A673 (cell line): Measurements from ENCODE around the gene PLB1. TPM values are rescaled to one million over a fixed set of nuclear protein-coding genes. Genes with fewer than 3 reads are reported as not detected.

ENCODE experiments used
- BruUV-seq: library from RNA; stranded (reverse); fragments of 400-500 nt; replicated peaks from 2 replicates; lab custom pipeline; 2021; lab: Mats Ljungman, UMichigan
- CTCF ChIA-PET: fragments of 300-600 bp; sonication (Branson Sonifier 250); formaldehyde crosslinking; loops from one replicate; lab custom pipeline; 2022; ENCODE audit warnings: antibody characterized with exemption; lab: Charles Lee
- POLR2A ChIA-PET: fragments of 300-600 bp; sonication (Branson Sonifier 250); formaldehyde crosslinking; loops from one replicate; lab custom pipeline; 2022; ENCODE audit warnings: antibody characterized with exemption; ENCODE audit not compliant: low non-redundant PET; lab: Charles Lee
- DNase-seq: peaks from one replicate; pipeline ENCODE4 v3.0.0-alpha.2; 2015; ENCODE audit warnings: low spot score
- H3K27ac ChIP-seq: fragments of 200-600 bp; sonication (generic); 2 replicates; pipeline ENCODE4 v1.5.1; 2016; ENCODE audit warnings: mixed run types, low read depth, mild to moderate bottlenecking, mixed read lengths, antibody characterized with exemption, low read length; ENCODE audit not compliant: poor library complexity, severe bottlenecking
- H3K27me3 ChIP-seq: fragments of 200-600 bp; sonication (generic); replicated peaks from 2 replicates; pipeline ENCODE4 v1.6.1; 2017; ENCODE audit warnings: mixed run types, low read depth, mild to moderate bottlenecking, mixed read lengths, antibody characterized with exemption, low read length; ENCODE audit not compliant: insufficient read depth, poor library complexity
- H3K36me3 ChIP-seq: fragments of 200-600 bp; sonication (generic); 2 replicates; pipeline ENCODE4 v1.6.1; 2016; ENCODE audit warnings: mixed run types, mild to moderate bottlenecking, mixed read lengths, antibody characterized with exemption, low read length; ENCODE audit not compliant: insufficient read depth, poor library complexity, severe bottlenecking
- H3K4me1 ChIP-seq: fragments of 200-600 bp; sonication (generic); 2 replicates; pipeline ENCODE4 v1.6.1; 2017; ENCODE audit warnings: mixed run types, mild to moderate bottlenecking, mixed read lengths, antibody characterized with exemption, low read length; ENCODE audit not compliant: insufficient read depth, poor library complexity, severe bottlenecking
- H3K4me3 ChIP-seq: fragments of 200-600 bp; sonication (generic); 2 replicates; pipeline ENCODE4 v1.5.1; 2016; ENCODE audit warnings: low read depth, mixed run types, mild to moderate bottlenecking, mixed read lengths, low read length; ENCODE audit not compliant: poor library complexity, severe bottlenecking
- H3K9me3 ChIP-seq: fragments of 200-600 bp; sonication (generic); 2 replicates; pipeline ENCODE4 v1.6.1; 2016; ENCODE audit warnings: mixed run types, low read depth, mild to moderate bottlenecking, mixed read lengths, antibody characterized with exemption, low read length; ENCODE audit not compliant: poor library complexity, severe bottlenecking
- EZH2 ChIP-seq: fragments of 200-600 bp; sonication (generic); IDR thresholded peaks from 2 replicates; pipeline ENCODE4 v1.6.1; 2017; ENCODE audit warnings: borderline replicate concordance, low read depth, mild to moderate bottlenecking, mixed read lengths, antibody characterized with exemption, low read length; ENCODE audit not compliant: poor library complexity, severe bottlenecking
- intact Hi-C: fragments of 100-400 bp; cut with micrococcal nuclease; formaldehyde crosslinking; loops from one replicate; pipeline ENCODE4 v1.10.0; 2022; ENCODE audit not compliant: unreplicated experiment
- total RNA-seq: library from RNA; stranded (reverse); gene quantifications from 2 replicates; pipeline ENCODE4 v1.2.3, GENCODE V29; 2021
- TF ChIP-seq, protein P1 (sequence below): fragments of 300-800, 200-600 bp; sonication (generic); conservative IDR thresholded peaks from 2 replicates; pipeline ENCODE4 v1.5.1; 2017; ENCODE audit warnings: low read depth, mild to moderate bottlenecking, antibody characterized with exemption, low read length, moderate library complexity, mixed read lengths

The PLB1 gene
- total RNA-seq, 1 experiment from 2014 or later, result 0.39 TPM

GRCh38 chr2:28511871-28512606 is 16.2 kb downstream of the PLB1 start:
- POLR2A ChIA-PET, result no interaction called here
- intact Hi-C loops, result no loop called here
- peaks cover 34% of the 10 kb centered on the region for H3K27me3 ChIP-seq
- H3K27ac ChIP-seq, result no peak overlapping the region
- no peak for TF ChIP-seq EZH2
- TF ChIP-seq, protein P1, sequence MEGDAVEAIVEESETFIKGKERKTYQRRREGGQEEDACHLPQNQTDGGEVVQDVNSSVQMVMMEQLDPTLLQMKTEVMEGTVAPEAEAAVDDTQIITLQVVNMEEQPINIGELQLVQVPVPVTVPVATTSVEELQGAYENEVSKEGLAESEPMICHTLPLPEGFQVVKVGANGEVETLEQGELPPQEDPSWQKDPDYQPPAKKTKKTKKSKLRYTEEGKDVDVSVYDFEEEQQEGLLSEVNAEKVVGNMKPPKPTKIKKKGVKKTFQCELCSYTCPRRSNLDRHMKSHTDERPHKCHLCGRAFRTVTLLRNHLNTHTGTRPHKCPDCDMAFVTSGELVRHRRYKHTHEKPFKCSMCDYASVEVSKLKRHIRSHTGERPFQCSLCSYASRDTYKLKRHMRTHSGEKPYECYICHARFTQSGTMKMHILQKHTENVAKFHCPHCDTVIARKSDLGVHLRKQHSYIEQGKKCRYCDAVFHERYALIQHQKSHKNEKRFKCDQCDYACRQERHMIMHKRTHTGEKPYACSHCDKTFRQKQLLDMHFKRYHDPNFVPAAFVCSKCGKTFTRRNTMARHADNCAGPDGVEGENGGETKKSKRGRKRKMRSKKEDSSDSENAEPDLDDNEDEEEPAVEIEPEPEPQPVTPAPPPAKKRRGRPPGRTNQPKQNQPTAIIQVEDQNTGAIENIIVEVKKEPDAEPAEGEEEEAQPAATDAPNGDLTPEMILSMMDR, result no peak
- no peaks in the 10 kb centered on the region for H3K36me3 ChIP-seq
- no peak overlapping the region for H3K4me3 ChIP-seq
- CTCF ChIA-PET, result no interaction called here
- no peaks in the 10 kb centered on the region for H3K4me1 ChIP-seq
- BruUV-seq, result no TSS peak
- DNase-seq, result no peak
- H3K9me3 ChIP-seq, result no peaks in the 10 kb centered on the region

DNA sequence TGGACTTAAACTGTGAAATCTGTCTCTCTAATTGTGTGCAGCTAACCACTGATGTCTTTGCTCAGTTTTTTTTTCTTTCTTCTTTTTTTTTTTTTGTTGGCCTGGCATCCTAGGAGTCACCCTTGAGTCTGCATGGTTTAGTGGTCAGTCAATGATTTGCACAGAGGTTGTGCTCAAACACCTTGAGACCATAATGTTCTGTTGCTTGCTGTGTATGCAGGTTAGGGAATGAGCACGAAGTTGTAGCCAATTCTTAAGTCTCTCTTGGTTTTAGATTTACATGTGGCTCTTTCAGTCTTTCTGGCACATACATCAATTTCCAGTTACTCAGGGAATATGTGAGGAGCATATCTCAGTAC is 16.7 kb downstream of the PLB1 start:
- Histone ChIP-seq H3K36me3 (no peaks in the 10 kb centered on the region), H3K27me3 (peaks cover 37% of the 10 kb centered on the region), H3K27ac (no peak overlapping the region), H3K9me3 (no peaks in the 10 kb centered on the region), H3K4me1 (no peaks in the 10 kb centered on the region), H3K4me3 (no peak overlapping the region)
- intact Hi-C loops, result no loop called here
- no TSS peak for BruUV-seq
- CTCF ChIA-PET, result no interaction called here
- no peak for TF ChIP-seq EZH2
- TF ChIP-seq, protein P1, result no peak
- POLR2A ChIA-PET, result no interaction called here
- no peak for DNase-seq

DNA sequence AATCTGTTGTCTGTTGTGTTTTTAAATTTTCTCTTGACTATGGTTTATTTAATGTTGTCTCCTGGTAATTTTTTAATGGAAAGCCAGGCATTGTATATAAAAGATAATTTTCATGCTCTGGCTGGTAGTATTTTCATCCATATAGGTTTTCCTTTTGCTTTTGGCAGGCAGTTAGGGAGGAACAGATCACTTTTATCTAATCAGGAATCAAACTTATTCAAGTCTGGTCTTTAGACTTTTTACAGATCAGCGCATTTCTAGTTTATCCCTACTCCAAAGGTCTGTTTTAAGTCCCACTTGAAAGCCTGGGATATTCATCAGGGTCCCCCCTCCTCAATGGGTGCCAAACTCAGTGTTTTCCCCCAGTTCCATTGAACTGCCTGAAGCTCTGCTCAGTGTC is 17.2 kb downstream of the PLB1 start:
- DNase-seq, result no peak
- CTCF ChIA-PET, result no interaction called here
- Histone ChIP-seq H3K27ac (no peak overlapping the region), H3K27me3 (peaks cover 37% of the 10 kb centered on the region), H3K9me3 (no peaks in the 10 kb centered on the region), H3K36me3 (no peaks in the 10 kb centered on the region), H3K4me3 (no peak overlapping the region), H3K4me1 (no peaks in the 10 kb centered on the region)
- TF ChIP-seq, protein P1, result no peak
- TF ChIP-seq EZH2, result no peak
- intact Hi-C loops, result no loop called here
- BruUV-seq, result no TSS peak
- POLR2A ChIA-PET, result no interaction called here
